ENCODE data around the gene NFATC2. TPM values are rescaled to one million over a fixed set of nuclear protein-coding genes. Genes with fewer than 3 reads are reported as not detected.

Gene NFATC2
- total and polyA plus RNA-seq, 2 of the 8 experiments (the other 6 are each of a cell fraction or from before 2014, with no cell fraction given) = 0.27 to 0.91 TPM

- TF ChIP-seq, protein P1, sequence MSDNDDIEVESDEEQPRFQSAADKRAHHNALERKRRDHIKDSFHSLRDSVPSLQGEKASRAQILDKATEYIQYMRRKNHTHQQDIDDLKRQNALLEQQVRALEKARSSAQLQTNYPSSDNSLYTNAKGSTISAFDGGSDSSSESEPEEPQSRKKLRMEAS (IDR thresholded peaks at IDR 0.05) = no peak
These were observed 18.2 kb upstream of the NFATC2 start (continued) for GRCh38 chr20:51560550-51561307.
